AG10803 (cell line): Measurements from ENCODE around the gene SGCA.

Experiments
- DNase-seq: peaks from one replicate; pipeline ENCODE4 v3.0.0; 2010; ENCODE audit warnings: low read depth
- H3K4me3 ChIP-seq: 2 replicates; pipeline ENCODE4 v1.5.1; 2011; ENCODE audit warnings: mild to moderate bottlenecking, low read length, control low read depth
- CTCF ChIP-seq: conservative IDR thresholded peaks from 2 replicates; pipeline ENCODE4 v1.5.1; 2011; ENCODE audit warnings: mild to moderate bottlenecking, low read length, control low read depth, inconsistent platforms

Gene SGCA

GRCh38 chr17:50123649-50124349 lies 42.0 kb upstream of the SGCA start:
- DNase-seq, result no peak
- TF ChIP-seq CTCF, result no peak
- no peak overlapping the region for H3K4me3 ChIP-seq

- TF ChIP-seq CTCF, result no peak
- no peak for DNase-seq
- no peak overlapping the region for H3K4me3 ChIP-seq
Observed at GRCh38 chr17:50125420-50125997, 40.3 kb upstream of the SGCA start.

- DNase-seq, result peak; percentile 28
- TF ChIP-seq CTCF, result no peak
- H3K4me3 ChIP-seq, result no peak overlapping the region
Observed at GRCh38 chr17:50127697-50128361, 38.0 kb upstream of the SGCA start.

- H3K4me3 ChIP-seq, result peak overlapping the region; percentile 59
- DNase-seq, result no peak
- TF ChIP-seq CTCF, result no peak
Observed at GRCh38 chr17:50128441-50129352, 37.1 kb upstream of the SGCA start.

- no peak for TF ChIP-seq CTCF
- peak overlapping the region; percentile 59 for H3K4me3 ChIP-seq
- DNase-seq, result no peak
Observed at GRCh38 chr17:50129353-50129727, 36.5 kb upstream of the SGCA start.

- TF ChIP-seq CTCF, result no peak
- DNase-seq, result peak; percentile 63
- peak within 1 kb of the TSS; percentile 59 for H3K4me3 ChIP-seq
Observed at GRCh38 chr17:50129728-50130558, 35.9 kb upstream of the SGCA start, which contains the start of gene SAMD14. Gene SAMD14 (minus strand): TSS chr17:50130160. CDS start chr17:50124959, 5,201 bp downstream.
